Stimulated activated CD4-positive, alpha-beta T cell treated with anti-CD3 and anti-CD28 coated beads, Interleukin-4, amount 100 ng/mL, for 48 hours (primary cell): ENCODE results near the gene LLGL2.
A peak's percentile ranks its signal among the peaks of the same experiment; 100 is the strongest.

ENCODE experiments used
- DNase-seq, 2 donors: peaks; one replicate each; pipeline ENCODE4 v3.0.0-alpha.2; 2020; ENCODE audit warnings: low read depth in 2 of 2

LLGL2 gene

GRCh38 chr17:75612906-75613626, 87.6 kb downstream of the LLGL2 start:
- DNase-seq = no peak

GRCh38 chr17:75614006-75614405, 88.5 kb downstream of the LLGL2 start:
- DNase-seq = no peak

- no peak for DNase-seq
Observed at GRCh38 chr17:75614556-75615270, 89.2 kb downstream of the LLGL2 start.

- no peak for DNase-seq
Observed at GRCh38 chr17:75615301-75615700, 89.8 kb downstream of the LLGL2 start.

- no peak for DNase-seq
Observed at GRCh38 chr17:75616521-75617122, 91.1 kb downstream of the LLGL2 start.

- DNase-seq = no peak
Observed at GRCh38 chr17:75617218-75617617, 91.7 kb downstream of the LLGL2 start.

GRCh38 chr17:75617675-75618074, 92.2 kb downstream of the LLGL2 start:
- DNase-seq = no peak

GRCh38 chr17:75619506-75620431, 94.3 kb downstream of the LLGL2 start:
- DNase-seq = peak; percentile 19 to 28

- no peak for DNase-seq
Observed at GRCh38 chr17:75621489-75621888, 96.0 kb downstream of the LLGL2 start.

- no peak for DNase-seq
Observed at GRCh38 chr17:75622076-75622475, 96.6 kb downstream of the LLGL2 start.

- DNase-seq = no peak
Observed at GRCh38 chr17:75622771-75623273, 97.3 kb downstream of the LLGL2 start.

- DNase-seq = no peak
Observed at GRCh38 chr17:75623386-75623785, 97.9 kb downstream of the LLGL2 start.

GRCh38 chr17:75624021-75624420, 98.5 kb downstream of the LLGL2 start:
- no peak for DNase-seq
